GM12873 (cell line): ENCODE data around the gene CD55.

Source experiments
- TF ChIP-seq, protein P1 (sequence below): IDR thresholded peaks from 2 replicates; pipeline ENCODE4 v1.5.1; 2012; ENCODE audit warnings: low read depth, mild to moderate bottlenecking, moderate library complexity, low read length, control low read depth; ENCODE audit not compliant: insufficient read depth; ENCODE audit errors: missing control alignments

The CD55 gene

DNA sequence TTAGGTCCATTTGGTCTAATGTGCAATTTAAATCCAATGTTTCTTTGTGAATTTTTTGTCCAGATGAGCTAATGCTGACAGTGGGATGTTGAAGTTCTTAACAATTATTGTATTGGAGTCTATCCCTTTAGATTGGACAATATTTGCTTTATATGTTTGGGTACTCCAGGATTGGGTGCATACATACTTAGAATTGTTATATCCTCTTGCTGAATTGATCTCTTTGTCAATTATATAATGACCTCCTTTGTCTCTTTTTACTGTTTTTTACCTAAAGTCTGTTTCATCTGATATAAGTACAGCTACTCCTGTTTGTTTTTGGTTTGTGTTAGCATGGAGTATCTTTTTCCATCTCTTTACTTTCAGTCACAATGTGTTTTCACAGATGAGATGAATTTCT, 22.2 kb downstream of the CD55 start:
- TF ChIP-seq, protein P1, sequence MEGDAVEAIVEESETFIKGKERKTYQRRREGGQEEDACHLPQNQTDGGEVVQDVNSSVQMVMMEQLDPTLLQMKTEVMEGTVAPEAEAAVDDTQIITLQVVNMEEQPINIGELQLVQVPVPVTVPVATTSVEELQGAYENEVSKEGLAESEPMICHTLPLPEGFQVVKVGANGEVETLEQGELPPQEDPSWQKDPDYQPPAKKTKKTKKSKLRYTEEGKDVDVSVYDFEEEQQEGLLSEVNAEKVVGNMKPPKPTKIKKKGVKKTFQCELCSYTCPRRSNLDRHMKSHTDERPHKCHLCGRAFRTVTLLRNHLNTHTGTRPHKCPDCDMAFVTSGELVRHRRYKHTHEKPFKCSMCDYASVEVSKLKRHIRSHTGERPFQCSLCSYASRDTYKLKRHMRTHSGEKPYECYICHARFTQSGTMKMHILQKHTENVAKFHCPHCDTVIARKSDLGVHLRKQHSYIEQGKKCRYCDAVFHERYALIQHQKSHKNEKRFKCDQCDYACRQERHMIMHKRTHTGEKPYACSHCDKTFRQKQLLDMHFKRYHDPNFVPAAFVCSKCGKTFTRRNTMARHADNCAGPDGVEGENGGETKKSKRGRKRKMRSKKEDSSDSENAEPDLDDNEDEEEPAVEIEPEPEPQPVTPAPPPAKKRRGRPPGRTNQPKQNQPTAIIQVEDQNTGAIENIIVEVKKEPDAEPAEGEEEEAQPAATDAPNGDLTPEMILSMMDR: no peak

DNA sequence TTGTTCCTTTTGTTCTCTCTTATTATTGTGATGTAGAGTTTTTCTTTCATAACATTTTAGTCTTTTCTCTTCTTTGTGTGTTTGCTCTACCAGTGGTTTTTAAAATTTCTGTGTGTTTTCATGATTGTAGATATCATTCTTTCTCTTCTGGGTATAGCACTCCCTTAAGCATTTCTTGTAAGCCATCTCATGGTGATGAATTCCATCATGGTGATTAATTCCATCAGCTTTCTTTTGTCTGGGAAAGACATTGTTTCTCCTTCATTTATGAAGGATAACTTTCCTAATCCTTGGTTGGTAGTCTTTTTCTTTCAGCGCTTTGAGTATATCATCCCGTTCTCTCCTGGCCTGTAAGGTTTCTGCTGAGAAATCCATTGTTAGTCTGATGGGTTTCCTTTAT, 22.7 kb downstream of the CD55 start:
- TF ChIP-seq, protein P1: no peak

DNA sequence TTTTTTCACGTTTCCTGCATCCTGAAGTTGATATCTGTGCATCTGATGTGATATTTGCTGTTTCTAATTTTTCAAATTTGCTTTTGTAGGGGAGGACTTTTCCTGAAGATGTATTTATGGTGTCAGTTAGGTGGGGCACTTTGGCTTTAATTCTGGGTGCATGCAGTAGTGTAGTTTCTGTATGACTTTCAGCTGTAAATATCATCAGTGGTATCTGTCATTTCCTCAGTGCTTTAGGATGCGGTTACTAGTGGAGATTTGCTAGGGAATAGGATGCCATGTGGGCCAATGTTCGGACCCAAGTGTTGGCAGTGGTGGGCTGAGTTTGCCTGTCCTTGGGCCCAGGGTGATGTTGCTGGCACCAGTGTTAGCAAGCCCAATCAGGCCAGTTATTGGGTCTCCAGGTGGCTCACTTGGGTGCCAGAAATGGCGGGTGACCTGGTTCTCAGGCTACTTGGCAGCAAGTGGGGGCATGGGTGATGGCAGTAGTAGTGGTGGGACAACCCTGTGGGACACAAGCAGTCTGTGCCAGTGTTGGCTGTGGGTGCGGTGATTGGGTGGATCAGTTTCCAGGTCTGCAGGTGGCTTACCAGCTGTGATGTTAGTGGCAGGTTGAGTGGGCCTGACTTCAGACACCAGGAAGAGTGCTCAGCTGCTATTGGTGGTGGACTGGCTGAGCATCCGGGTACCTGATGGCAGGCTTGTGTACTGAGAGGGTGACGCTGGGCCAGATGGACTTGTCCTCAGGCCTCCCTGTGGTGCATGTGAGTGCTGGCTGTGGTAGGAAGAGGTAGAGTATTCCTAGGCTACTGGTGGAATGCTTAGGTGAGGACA, 24.4 kb downstream of the CD55 start:
- TF ChIP-seq, protein P1: no peak

DNA sequence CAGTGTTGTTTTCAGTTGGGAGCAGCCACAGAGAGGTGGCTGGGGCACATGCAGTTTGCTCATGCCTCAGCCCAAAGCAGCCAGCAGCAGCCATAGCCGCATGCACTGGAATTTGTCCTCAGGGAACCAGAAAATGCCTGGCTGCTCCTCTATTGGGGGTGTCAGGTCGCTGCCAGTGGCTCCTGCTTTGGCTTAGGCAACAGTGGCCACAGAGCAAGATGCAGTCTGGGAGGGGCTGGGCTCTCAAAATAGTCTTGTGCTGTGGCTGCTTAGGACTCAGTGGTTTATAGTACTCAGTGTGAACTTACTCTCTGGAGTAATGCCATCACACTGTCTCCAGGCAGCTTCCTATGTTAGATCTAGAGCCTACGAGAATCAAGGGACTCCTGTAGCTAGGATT, 25.0 kb downstream of the CD55 start:
- TF ChIP-seq, protein P1: no peak

DNA sequence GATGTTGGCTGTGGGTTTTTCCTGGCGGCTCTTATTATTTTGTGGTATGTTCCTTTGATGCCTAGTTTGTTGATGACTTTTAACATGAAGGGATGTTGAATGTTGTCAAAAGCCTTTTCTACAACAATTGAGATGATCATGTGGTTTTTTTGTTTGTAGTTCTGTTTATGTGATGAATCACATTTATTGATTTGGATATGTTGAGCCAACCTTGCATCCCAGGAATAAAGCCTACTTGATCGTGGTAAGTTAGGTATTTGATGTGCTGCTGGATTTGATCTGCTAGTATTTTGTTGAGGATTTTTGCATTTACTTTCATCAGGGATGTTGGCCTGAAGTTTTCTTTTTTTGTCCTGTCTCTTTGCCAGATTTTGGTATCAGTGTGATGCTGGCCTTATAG, 28.5 kb downstream of the CD55 start:
- TF ChIP-seq, protein P1: no peak

DNA sequence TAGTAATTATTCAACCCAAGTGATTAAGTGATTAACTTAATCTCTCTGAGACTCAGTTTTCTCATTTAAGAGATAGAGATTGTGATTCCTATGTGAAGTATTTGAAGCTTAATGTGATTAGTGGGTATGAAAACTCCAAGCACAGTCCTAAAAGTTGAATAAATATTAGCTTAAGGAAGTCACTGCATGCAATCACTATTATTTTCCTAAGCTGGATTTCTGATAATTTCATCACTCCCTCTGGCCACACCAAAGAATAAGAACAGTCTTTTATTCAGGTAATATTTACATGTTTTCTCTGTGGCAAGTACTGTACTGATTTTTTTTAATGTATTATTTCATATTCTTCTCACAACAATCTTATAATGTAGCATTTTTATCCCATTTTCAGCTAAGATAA, 31.1 kb downstream of the CD55 start:
- TF ChIP-seq, protein P1: no peak

DNA sequence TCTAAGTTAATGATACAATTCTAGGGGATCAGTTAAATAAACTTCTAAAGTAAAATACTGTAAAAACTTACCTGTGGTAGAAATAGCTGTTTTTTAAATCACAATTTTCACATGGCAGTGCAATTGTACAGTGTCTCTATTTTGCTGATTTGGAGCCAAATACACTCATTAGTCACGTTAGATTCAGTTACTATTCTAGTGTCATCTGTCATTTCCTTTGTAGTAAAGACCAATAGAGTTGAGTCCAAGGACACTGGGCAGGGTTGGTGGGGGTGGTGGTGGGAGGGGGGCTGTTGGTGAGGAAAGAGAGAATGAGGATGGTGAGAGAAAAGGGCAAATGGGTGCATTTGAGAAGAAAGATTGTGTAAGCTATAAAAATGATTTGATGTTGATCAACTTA, 33.6 kb downstream of the CD55 start:
- TF ChIP-seq, protein P1: no peak
